Stimulated activated CD8-positive, alpha-beta memory T cell treated with anti-CD3 and anti-CD28 coated beads, Interleukin-7, amount 100 ng/mL, for 24 hours (primary cell): Measurements from ENCODE around the gene MED13L.
"Not testable (repeated sequence)": the region's sequence is repeated elsewhere in the genome, so short reads cannot be mapped to it uniquely, and the experiment has no call there.

Experiments used
- DNase-seq: peaks from one replicate; pipeline ENCODE4 v3.0.0-alpha.2; 2020; ENCODE audit warnings: low read depth

Gene MED13L

GRCh38 chr12:116054280-116054679 is 223.2 kb downstream of the MED13L start:
- DNase-seq, result no peak

GRCh38 chr12:116053479-116054200 is 223.9 kb downstream of the MED13L start:
- no peak for DNase-seq

- DNase-seq, result no peak
These were observed 227.2 kb downstream of the MED13L start for GRCh38 chr12:116050275-116050674.

GRCh38 chr12:116048879-116049278 is 228.6 kb downstream of the MED13L start:
- DNase-seq, result no peak

- DNase-seq, result no peak
These were observed 231.5 kb downstream of the MED13L start for GRCh38 chr12:116046039-116046438.

- DNase-seq, result no peak
These were observed 232.3 kb downstream of the MED13L start for GRCh38 chr12:116045150-116045549.

- DNase-seq, result no peak
These were observed 233.6 kb downstream of the MED13L start for GRCh38 chr12:116043659-116044535.

GRCh38 chr12:116040402-116040801 is 237.1 kb downstream of the MED13L start:
- no peak for DNase-seq

GRCh38 chr12:116039081-116039480 is 238.4 kb downstream of the MED13L start:
- no peak for DNase-seq

- DNase-seq, result no peak
These were observed 239.3 kb downstream of the MED13L start for GRCh38 chr12:116037941-116038837.

GRCh38 chr12:116033765-116034164 is 243.7 kb downstream of the MED13L start:
- no peak for DNase-seq

GRCh38 chr12:116031624-116032023 is 245.9 kb downstream of the MED13L start:
- DNase-seq, result not testable (repeated sequence)

GRCh38 chr12:116028619-116029018 is 248.9 kb downstream of the MED13L start:
- no peak for DNase-seq

- DNase-seq, result no peak
These were observed 250.0 kb downstream of the MED13L start for GRCh38 chr12:116027551-116027821.

- DNase-seq, result no peak
These were observed 250.5 kb downstream of the MED13L start for GRCh38 chr12:116026768-116027550.

- no peak for DNase-seq
These were observed 251.1 kb downstream of the MED13L start for GRCh38 chr12:116026346-116026745.

- DNase-seq, result no peak
These were observed 252.7 kb downstream of the MED13L start for GRCh38 chr12:116024769-116025168.

- no peak for DNase-seq
These were observed 258.1 kb downstream of the MED13L start for GRCh38 chr12:116019415-116019814.

- no peak for DNase-seq
These were observed 259.2 kb downstream of the MED13L start for GRCh38 chr12:116018282-116018681.

- no peak for DNase-seq
These were observed 262.0 kb downstream of the MED13L start for GRCh38 chr12:116015525-116015924.

- no peak for DNase-seq
These were observed 264.7 kb downstream of the MED13L start for GRCh38 chr12:116012757-116013156.

GRCh38 chr12:116011217-116011616 is 266.3 kb downstream of the MED13L start:
- no peak for DNase-seq
